HG02870 (cell line): Measurements from ENCODE around the gene EPN1.

Experiments
- ATAC-seq: cut with Tn5 transposase; IDR thresholded peaks from one replicate; pipeline ENCODE4 v1.9.1; 2021; ENCODE audit warnings: mild to moderate bottlenecking, moderate library complexity; ENCODE audit not compliant: unreplicated experiment

Gene EPN1

GRCh38 chr19:55692681-55693081 is 17.7 kb downstream of the EPN1 start:
- no peak for ATAC-seq

- no peak for ATAC-seq
Measured at GRCh38 chr19:55693336-55693974, 18.4 kb downstream of the EPN1 start.

- ATAC-seq, result no peak
Measured at GRCh38 chr19:55694241-55694655, 19.2 kb downstream of the EPN1 start.

GRCh38 chr19:55694656-55695491 is 19.8 kb downstream of the EPN1 start:
- no peak for ATAC-seq

- ATAC-seq, result no peak
Measured at GRCh38 chr19:55695511-55696290, 20.7 kb downstream of the EPN1 start.

- ATAC-seq, result no peak
Measured at GRCh38 chr19:55696301-55697068, 21.5 kb downstream of the EPN1 start.

- no peak for ATAC-seq
Measured at GRCh38 chr19:55697069-55697440, 22.0 kb downstream of the EPN1 start.

GRCh38 chr19:55697698-55698097 is 22.7 kb downstream of the EPN1 start:
- no peak for ATAC-seq

GRCh38 chr19:55698256-55698655 is 23.2 kb downstream of the EPN1 start:
- ATAC-seq, result no peak

- ATAC-seq, result no peak
Measured at GRCh38 chr19:55699221-55699620, 24.2 kb downstream of the EPN1 start.

GRCh38 chr19:55700813-55701212 is 25.8 kb downstream of the EPN1 start:
- no peak for ATAC-seq

- no peak for ATAC-seq
Measured at GRCh38 chr19:55702131-55702627, 27.2 kb downstream of the EPN1 start.

GRCh38 chr19:55703790-55704215 is 28.8 kb downstream of the EPN1 start:
- no peak for ATAC-seq

GRCh38 chr19:55704494-55705245 is 29.6 kb downstream of the EPN1 start:
- no peak for ATAC-seq

- no peak for ATAC-seq
Measured at GRCh38 chr19:55705972-55706371, 30.9 kb downstream of the EPN1 start.

GRCh38 chr19:55711719-55712118 is 36.7 kb downstream of the EPN1 start:
- ATAC-seq, result no peak

GRCh38 chr19:55712804-55713631 is 38.0 kb downstream of the EPN1 start:
- no peak for ATAC-seq

GRCh38 chr19:55716531-55716930 is 41.5 kb downstream of the EPN1 start:
- ATAC-seq, result no peak

- ATAC-seq, result no peak
Measured at GRCh38 chr19:55717251-55717650, 42.2 kb downstream of the EPN1 start.
